HEK293 (cell line): Measurements from ENCODE around the gene ASPDH.

Experiments
- CTCF ChIA-PET: fragments of 350-600 bp; formaldehyde crosslinking; extraction: SDS; loops from one replicate; lab custom pipeline; 2021; ENCODE audit warnings: antibody characterized with exemption; lab: Yijun Ruan, JAX
- POLR2A ChIA-PET: fragments of 300-600 bp; formaldehyde crosslinking; extraction: SDS; loops from one replicate; lab custom pipeline; 2020; ENCODE audit warnings: antibody characterized with exemption, inconsistent platforms; lab: Yijun Ruan, JAX
- H3K27ac ChIP-seq: fragments of 200-500 bp; sonication (Bioruptor generic); 2 replicates; pipeline ENCODE4 v1.5.1; 2014; ENCODE audit warnings: low read depth, low read length, control low read depth, inconsistent platforms; ENCODE audit errors: extremely low read depth
- H3K36me3 ChIP-seq, 2 experiments: fragments of 200-500 bp in 1 of 2; sonication (Bioruptor generic) in 1 of 2; 1 replicate in 1 of 2; 2 replicates in 1 of 2; pipeline ENCODE4 v1.5.1; 2014 to 2017; ENCODE audit warnings: inconsistent platforms in 2 of 2, low read length in 2 of 2; ENCODE audit not compliant: control insufficient read depth in 2 of 2, insufficient read depth in 1 of 2
- H3K4me1 ChIP-seq: fragments of 200-500 bp; sonication (Bioruptor generic); 2 replicates; pipeline ENCODE4 v1.5.1; 2014; ENCODE audit warnings: mild to moderate bottlenecking, low read length, inconsistent platforms; ENCODE audit not compliant: control insufficient read depth, insufficient read depth
- H3K4me3 ChIP-seq: 2 replicates; pipeline ENCODE4 v1.5.1; 2011; ENCODE audit warnings: low read depth, mild to moderate bottlenecking, control low read depth, low read length, moderate library complexity
- H3K9me3 ChIP-seq: fragments of 200-500 bp; sonication (Bioruptor generic); 2 replicates; pipeline ENCODE4 v1.5.1; 2014; ENCODE audit warnings: low read depth, low read length, inconsistent platforms; ENCODE audit not compliant: control insufficient read depth, insufficient read depth
- BCL6B ChIP-seq: fragments of 450-650 bp; formaldehyde crosslinking; IDR thresholded peaks from 2 replicates; pipeline ENCODE4 v1.5.1; 2017; ENCODE audit warnings: missing biosample characterization, missing genetic modification characterization
- CTCF ChIP-seq: fragments of 450-650 bp; formaldehyde crosslinking; IDR thresholded peaks from 2 replicates; pipeline ENCODE4 v1.5.1; 2016; ENCODE audit warnings: missing biosample characterization, missing genetic modification characterization
- EGR2 ChIP-seq: fragments of 450-650 bp; formaldehyde crosslinking; IDR thresholded peaks from 2 replicates; pipeline ENCODE4 v1.5.1; 2016; ENCODE audit warnings: low read depth, missing biosample characterization, missing genetic modification characterization
- SCRT2 ChIP-seq: fragments of 450-650 bp; formaldehyde crosslinking; IDR thresholded peaks from 2 replicates; pipeline ENCODE4 v1.5.1; 2016; ENCODE audit warnings: missing biosample characterization, missing genetic modification characterization
- YY1 ChIP-seq: fragments of 450-650 bp; formaldehyde crosslinking; IDR thresholded peaks from 2 replicates; pipeline ENCODE4 v1.5.1; 2018; ENCODE audit warnings: missing biosample characterization, missing genetic modification characterization
- ZBTB49 ChIP-seq: fragments of 450-650 bp; formaldehyde crosslinking; IDR thresholded peaks from 2 replicates; pipeline ENCODE4 v1.5.1; 2016; ENCODE audit warnings: missing biosample characterization, missing genetic modification characterization, low read depth
- ZFHX2 ChIP-seq: fragments of 450-650 bp; formaldehyde crosslinking; conservative IDR thresholded peaks from 2 replicates; pipeline ENCODE4 v1.5.1; 2016; ENCODE audit warnings: missing biosample characterization, missing genetic modification characterization
- ZNF184 ChIP-seq: fragments of 450-650 bp; IDR thresholded peaks from 2 replicates; pipeline ENCODE4 v1.5.1; 2018; ENCODE audit warnings: missing biosample characterization, mild to moderate bottlenecking, missing genetic modification characterization
- ZNF292 ChIP-seq: fragments of 450-650 bp; formaldehyde crosslinking; IDR thresholded peaks from 2 replicates; pipeline ENCODE4 v1.5.1; 2016; ENCODE audit warnings: low read depth, missing biosample characterization, missing genetic modification characterization, borderline replicate concordance
- ZNF324 ChIP-seq: fragments of 450-650 bp; formaldehyde crosslinking; IDR thresholded peaks from 2 replicates; pipeline ENCODE4 v1.5.1; 2016; ENCODE audit warnings: missing biosample characterization, missing genetic modification characterization
- ZNF354C ChIP-seq: fragments of 450-650 bp; formaldehyde crosslinking; IDR thresholded peaks from 2 replicates; pipeline ENCODE4 v1.5.1; 2016; ENCODE audit warnings: missing biosample characterization, missing genetic modification characterization, low read depth, borderline replicate concordance
- ZNF548 ChIP-seq: fragments of 450-650 bp; formaldehyde crosslinking; IDR thresholded peaks from 2 replicates; pipeline ENCODE4 v1.5.1; 2016; ENCODE audit warnings: missing biosample characterization, missing genetic modification characterization
- ZNF610 ChIP-seq: fragments of 450-650 bp; formaldehyde crosslinking; IDR thresholded peaks from 2 replicates; pipeline ENCODE4 v1.5.1; 2016; ENCODE audit warnings: missing biosample characterization, missing genetic modification characterization, borderline replicate concordance
- ZNF776 ChIP-seq: fragments of 450-650 bp; formaldehyde crosslinking; IDR thresholded peaks from 2 replicates; pipeline ENCODE4 v1.5.0; 2017; ENCODE audit warnings: missing biosample characterization, missing genetic modification characterization, borderline replicate concordance

ASPDH gene

GRCh38 chr19:50549927-50550593, 36.3 kb upstream of the ASPDH start:
- CTCF ChIA-PET, result interaction anchor here (1.0 to 1.4 kb wide), 2 partner anchors 12 to 232 kb away, joined by 6 to 11 read pairs; no protein-coding TSS in a partner anchor
- TF ChIP-seq ZFHX2 (tag by site-specific recombination) (peak; percentile 32; the same call in 1 of the 2 replicates), ZNF354C (no peak)
- no peak overlapping the region for H3K27ac ChIP-seq
- no peaks in the 10 kb centered on the region; the same call in 1 of the 2 replicates for H3K4me1 ChIP-seq
- POLR2A ChIA-PET, result no interaction called here
- H3K9me3 ChIP-seq, result no peaks in the 10 kb centered on the region
- H3K36me3 ChIP-seq, result no peaks in the 10 kb centered on the region
- H3K4me3 ChIP-seq, result no peak overlapping the region

- ChIA-PET CTCF (interaction anchor here (0.6 to 1.4 kb wide), 3 partner anchors 10 to 233 kb away, joined by 3 to 11 read pairs (median 6); no protein-coding TSS in a partner anchor), POLR2A (no interaction called here)
- no peak overlapping the region for H3K27ac ChIP-seq
- no peaks in the 10 kb centered on the region for H3K9me3 ChIP-seq
- H3K4me1 ChIP-seq, result no peaks in the 10 kb centered on the region; the same call in 1 of the 2 replicates
- no peak overlapping the region for H3K4me3 ChIP-seq
- H3K36me3 ChIP-seq, result no peaks in the 10 kb centered on the region; a peak in 1 of 3 replicates
- TF ChIP-seq YY1 (no peak), EGR2 (0 out of 2 replicates have a peak, but pooled peaks have one; percentile 6)
These were observed 35.6 kb upstream of the ASPDH start for GRCh38 chr19:50549059-50549926.

- TF ChIP-seq ZNF610 (tag by site-specific recombination), result no peak
- TF ChIP-seq SCRT2 (tag by site-specific recombination), result peak; percentile 17; the same call in 1 of the 2 replicates
- no peak for TF ChIP-seq ZNF776
- no peak for TF ChIP-seq ZNF548 (tag by site-specific recombination)
- CTCF ChIA-PET, result interaction anchor here (0.7 to 4.9 kb wide), 4 partner anchors 8 to 201 kb away, joined by 3 to 40 read pairs (median 8); no protein-coding TSS in a partner anchor
- no peak overlapping the region for H3K27ac ChIP-seq
- no peaks in the 10 kb centered on the region for H3K9me3 ChIP-seq
- no peaks in the 10 kb centered on the region; the same call in 1 of the 2 replicates for H3K4me1 ChIP-seq
- H3K36me3 ChIP-seq, result no peaks in the 10 kb centered on the region; a peak in 1 of 3 replicates
- no peak overlapping the region for H3K4me3 ChIP-seq
- POLR2A ChIA-PET, result no interaction called here
These were observed 34.7 kb upstream of the ASPDH start for GRCh38 chr19:50548191-50549058.

GRCh38 chr19:50547385-50548190, 33.9 kb upstream of the ASPDH start:
- Histone ChIP-seq H3K27ac (no peak overlapping the region), H3K4me3 (no peak overlapping the region), H3K36me3 (no peaks in the 10 kb centered on the region; a peak in 1 of 3 replicates), H3K9me3 (no peaks in the 10 kb centered on the region), H3K4me1 (no peaks in the 10 kb centered on the region; the same call in 1 of the 2 replicates)
- ChIA-PET POLR2A (no interaction called here), CTCF (interaction anchor here (0.5 to 4.9 kb wide), 6 partner anchors 9 to 202 kb away, joined by 3 to 40 read pairs (median 4); no protein-coding TSS in a partner anchor)
- TF ChIP-seq ZNF184, result no peak
- TF ChIP-seq ZNF292 (tag by site-specific recombination), result no peak
- no peak for TF ChIP-seq ZNF324 (tag by site-specific recombination)
- TF ChIP-seq CTCF, result 0 out of 2 replicates have a peak, but pooled peaks have one; percentile 30
- no peak for TF ChIP-seq BCL6B
- TF ChIP-seq ZBTB49 (tag by site-specific recombination), result no peak
